Left hindlimb (tissue), 1 donor: Measurements from ENCODE around the gene SEMA6C.
"Not testable (repeated sequence)": the region's sequence is repeated elsewhere in the genome, so short reads cannot be mapped to it uniquely, and the experiment has no call there.

Source experiments
- DNase-seq: peaks from one replicate; pipeline ENCODE4 v3.0.0-alpha.2; 2018

SEMA6C gene

GRCh38 chr1:151124763-151125403 is 21.5 kb downstream of the SEMA6C start:
- DNase-seq, result no peak

GRCh38 chr1:151113877-151114276 is 32.6 kb downstream of the SEMA6C start:
- DNase-seq, result no peak

GRCh38 chr1:151108331-151108730 is 38.1 kb downstream of the SEMA6C start:
- no peak for DNase-seq

GRCh38 chr1:151106894-151107293 is 39.5 kb downstream of the SEMA6C start:
- DNase-seq, result no peak

- no peak for DNase-seq
Observed at GRCh38 chr1:151104630-151105029, 41.8 kb downstream of the SEMA6C start.

GRCh38 chr1:151098126-151098525 is 48.3 kb downstream of the SEMA6C start:
- no peak for DNase-seq

- not testable (repeated sequence) for DNase-seq
Observed at GRCh38 chr1:151097426-151097825, 49.0 kb downstream of the SEMA6C start.

GRCh38 chr1:151085953-151086559 is 60.4 kb downstream of the SEMA6C start:
- no peak for DNase-seq
